ENCODE measurements around the gene LAMP2.

GRCh38 chrX:120499301-120500072 lies 30.4 kb upstream of the LAMP2 start:
- no peak for TF ChIP-seq CTCF (IDR thresholded peaks at IDR 0.05)
- no peak for TF ChIP-seq ZFX (IDR thresholded peaks at IDR 0.05; ENCODE audit: borderline replicate concordance)
